HG03097 (cell line): ENCODE data around the gene IGIP.
A peak's percentile ranks its signal among the peaks of the same experiment; 100 is the strongest.

Experiments
- ATAC-seq: cut with Tn5 transposase; IDR thresholded peaks from one replicate; pipeline ENCODE4 v1.9.1; 2021; ENCODE audit not compliant: unreplicated experiment, low FRiP score

The IGIP gene

DNA sequence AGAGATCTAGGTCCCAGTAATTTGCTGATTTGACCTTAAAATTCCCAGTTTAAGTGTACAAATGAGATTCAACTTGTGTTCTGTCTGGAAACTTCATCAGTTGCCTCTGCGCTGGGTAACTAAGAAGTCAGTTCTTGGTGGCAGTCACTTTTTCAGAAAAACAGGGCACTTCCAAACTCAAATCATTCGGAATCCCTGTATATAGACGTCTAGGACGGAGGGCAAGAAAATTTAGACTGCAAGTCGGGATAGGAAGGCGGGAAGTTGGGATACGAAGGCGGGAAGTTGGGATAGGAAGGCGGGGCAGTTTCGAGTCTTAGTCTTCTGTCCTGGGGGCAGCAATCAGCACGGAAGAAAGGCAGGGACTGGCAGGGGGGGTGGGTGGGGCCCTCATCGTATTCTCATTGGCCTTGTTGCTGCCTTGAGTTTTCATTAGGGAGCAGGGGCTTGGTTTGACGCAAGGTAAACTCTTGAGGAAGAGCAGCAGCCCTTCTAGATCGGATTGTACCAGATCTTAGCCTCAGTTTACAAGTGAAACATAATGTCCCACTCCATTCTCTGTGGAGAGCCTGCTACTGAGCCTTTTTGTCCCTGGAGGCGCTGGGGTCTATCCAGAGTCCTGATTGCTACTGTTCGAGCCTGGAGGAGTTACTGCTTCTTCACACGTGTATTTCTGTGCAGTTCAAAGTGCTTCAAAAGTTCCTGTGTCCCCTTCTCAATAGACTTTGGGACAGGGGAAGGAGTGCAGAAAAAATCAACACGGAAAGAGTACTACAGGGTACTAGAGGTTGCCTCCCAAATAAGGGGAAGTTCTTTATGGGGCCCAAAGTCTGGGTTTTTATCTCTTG is 14.5 kb upstream of the IGIP start:
- no peak for ATAC-seq

GRCh38 chr5:140111859-140112551 is 13.7 kb upstream of the IGIP start:
- ATAC-seq: no peak

DNA sequence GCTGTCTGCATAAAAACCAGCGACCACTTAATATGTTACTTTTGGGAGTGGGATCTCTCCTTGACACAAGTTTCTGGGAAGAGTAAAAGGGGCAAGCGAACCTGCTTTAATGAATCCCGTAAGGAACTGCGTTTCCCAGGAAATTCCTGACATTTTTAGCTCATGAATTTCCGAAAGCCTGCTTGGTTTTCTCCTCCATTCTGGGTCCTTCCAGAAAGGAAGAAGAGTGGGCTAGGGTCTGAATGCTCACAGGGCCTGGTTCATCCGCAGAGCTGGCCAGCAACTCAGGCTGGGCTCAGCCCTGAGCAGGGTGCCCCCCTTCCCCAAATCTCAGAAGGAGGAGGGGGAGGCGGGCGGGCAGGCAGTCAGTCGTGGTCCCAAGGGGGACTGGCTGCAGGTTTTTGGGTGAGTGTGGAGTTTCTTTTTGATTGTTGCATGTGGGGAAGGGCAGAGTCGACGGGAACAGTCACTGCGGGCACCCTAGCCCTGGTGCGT is 13.0 kb upstream of the IGIP start:
- no peak for ATAC-seq

DNA sequence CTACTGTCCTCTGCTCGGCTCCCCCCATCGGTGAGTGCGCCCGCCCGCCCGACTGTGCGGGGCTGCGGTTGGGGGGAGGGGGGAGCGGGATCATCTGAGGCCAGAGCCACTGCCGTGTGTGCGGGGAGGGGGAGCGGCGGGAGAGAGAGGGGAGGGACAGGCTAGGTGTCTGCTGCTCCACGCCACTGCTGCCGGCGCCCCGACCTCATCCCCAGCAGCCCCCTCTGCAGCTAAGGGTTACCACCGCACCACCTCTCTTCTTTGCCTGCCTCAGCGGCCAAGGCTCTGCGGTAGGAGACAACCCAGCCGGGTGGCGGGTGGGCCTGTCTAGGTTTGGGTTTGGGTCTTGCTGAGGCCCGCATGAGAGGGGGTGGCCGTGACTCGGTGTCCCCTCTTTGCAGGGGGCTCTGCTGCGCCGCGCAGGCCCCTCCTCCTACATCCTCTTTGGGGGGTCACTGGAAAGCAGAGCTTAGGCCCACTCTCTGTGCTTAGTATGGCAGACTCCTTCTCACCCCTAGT is 12.5 kb upstream of the IGIP start:
- no peak for ATAC-seq

GRCh38 chr5:140113699-140114263 is 12.0 kb upstream of the IGIP start, which contains the start of gene PURA:
Gene PURA, plus strand, starts transcription at chr5:140114109. Its CDS starts 73 bp downstream, at chr5:140114182.
- ATAC-seq: peak; percentile 85

- ATAC-seq: no peak
Observed at GRCh38 chr5:140114341-140115185, 11.2 kb upstream of the IGIP start.

GRCh38 chr5:140115186-140115500 is 10.6 kb upstream of the IGIP start:
- ATAC-seq: no peak

- no peak for ATAC-seq
Observed at GRCh38 chr5:140116716-140117115, 9.0 kb upstream of the IGIP start.

DNA sequence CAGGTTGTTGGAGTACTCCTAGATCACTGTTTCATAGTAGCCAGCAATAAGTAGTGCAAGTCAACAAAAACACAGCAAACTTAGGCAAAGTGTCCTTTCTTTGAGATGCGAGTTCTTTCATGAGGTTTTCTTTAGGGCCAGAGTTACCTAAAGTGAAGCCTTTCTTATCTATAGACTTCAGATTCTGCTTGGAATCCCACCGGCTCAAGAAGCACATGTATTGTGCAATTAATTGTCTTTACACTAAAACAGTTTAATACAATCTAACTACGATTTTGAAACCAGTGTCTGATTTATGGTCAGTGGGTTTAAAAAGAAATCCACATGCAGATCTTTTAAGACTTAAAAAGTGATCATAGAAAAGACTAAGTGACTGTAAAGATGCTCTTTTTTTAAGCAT is 8.2 kb upstream of the IGIP start:
- no peak for ATAC-seq

GRCh38 chr5:140118302-140118936 is 7.3 kb upstream of the IGIP start:
- ATAC-seq: no peak

GRCh38 chr5:140126315-140127012 is 727 bp downstream of the IGIP start:
- no peak for ATAC-seq

GRCh38 chr5:140128376-140128775 is 2.6 kb downstream of the IGIP start:
- ATAC-seq: no peak

GRCh38 chr5:140130949-140131733 is 5.4 kb downstream of the IGIP start:
- ATAC-seq: no peak

DNA sequence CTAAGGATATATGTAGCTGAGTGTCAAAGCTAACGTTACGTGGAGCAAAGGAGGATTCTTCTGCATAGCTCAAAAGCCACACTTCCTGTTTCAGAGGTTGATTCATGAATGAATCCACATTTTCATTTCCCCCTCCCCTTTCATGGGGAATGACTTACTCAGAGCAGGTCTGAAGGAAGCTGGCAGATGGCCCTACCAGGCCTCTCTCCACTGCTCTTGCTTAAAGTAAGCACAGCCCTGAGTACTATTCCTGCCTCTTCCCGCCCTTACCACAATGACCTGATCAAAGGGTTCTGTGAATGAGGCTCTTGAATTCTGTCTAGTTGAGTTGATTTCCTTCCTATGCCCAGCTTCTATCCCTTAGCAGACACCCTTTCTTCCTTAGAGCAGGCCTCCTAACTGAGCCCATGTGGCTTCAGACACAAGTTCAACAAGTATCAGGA is 6.3 kb downstream of the IGIP start:
- no peak for ATAC-seq

DNA sequence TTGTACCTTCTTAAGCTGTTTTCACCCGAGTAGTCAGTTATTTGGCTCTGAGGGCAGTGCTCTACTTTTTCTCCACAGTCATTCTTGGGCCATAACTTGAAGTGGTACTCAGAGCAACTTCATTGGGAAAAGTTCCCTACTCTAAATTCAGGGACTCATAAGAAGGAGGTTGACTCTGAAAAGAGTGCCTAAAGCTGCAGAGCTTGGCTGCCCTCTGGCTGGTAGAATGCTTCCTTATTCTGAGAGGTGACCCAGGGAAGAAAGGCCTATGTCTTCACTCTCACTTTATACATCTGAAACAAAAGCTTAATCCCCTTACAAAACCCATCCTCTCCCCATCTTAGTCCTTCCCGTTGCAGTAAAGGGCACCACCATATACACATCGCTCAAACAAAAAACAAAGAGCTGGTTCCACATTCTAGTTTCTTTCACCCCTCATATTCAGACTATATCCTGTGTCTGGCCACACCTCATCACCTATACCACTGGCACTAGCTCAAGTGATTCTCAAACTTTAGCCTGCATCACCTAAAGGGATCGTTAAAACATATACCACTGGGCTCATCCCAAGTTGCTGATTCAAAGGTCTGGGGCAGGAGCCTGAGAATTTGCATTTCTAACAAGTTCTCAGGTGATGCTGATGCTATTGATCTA is 7.9 kb downstream of the IGIP start:
- ATAC-seq: no peak

DNA sequence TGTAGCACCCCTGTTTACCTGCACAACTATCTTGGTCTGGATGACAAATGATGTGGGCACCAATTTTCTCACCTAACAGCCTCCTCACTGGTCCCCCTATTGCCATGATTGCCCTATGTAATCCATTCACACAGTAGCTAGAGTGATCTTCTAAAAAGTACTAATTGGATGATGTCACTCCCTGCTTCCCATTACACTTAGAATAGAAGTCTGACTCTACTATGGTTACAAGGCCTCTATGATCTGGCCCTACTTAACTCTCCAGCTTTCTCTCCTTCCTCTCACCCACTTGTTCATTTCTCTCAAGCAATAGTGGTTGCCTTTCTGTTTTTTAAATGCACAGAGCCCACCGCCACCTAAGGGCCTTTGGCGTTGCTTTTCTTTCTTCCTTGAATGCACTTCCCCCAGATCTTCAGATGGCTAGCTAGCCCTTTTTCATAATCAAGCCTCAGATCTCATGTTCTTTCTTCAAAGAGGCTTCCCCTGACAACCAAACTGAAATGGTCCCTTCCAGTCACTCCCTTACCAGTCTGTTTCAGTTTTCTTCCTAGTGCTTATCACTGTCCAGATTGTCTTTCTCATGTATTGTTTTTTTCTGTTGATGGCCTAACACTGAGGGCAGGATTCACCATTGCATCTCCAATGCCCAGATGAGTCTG is 8.7 kb downstream of the IGIP start:
- no peak for ATAC-seq

DNA sequence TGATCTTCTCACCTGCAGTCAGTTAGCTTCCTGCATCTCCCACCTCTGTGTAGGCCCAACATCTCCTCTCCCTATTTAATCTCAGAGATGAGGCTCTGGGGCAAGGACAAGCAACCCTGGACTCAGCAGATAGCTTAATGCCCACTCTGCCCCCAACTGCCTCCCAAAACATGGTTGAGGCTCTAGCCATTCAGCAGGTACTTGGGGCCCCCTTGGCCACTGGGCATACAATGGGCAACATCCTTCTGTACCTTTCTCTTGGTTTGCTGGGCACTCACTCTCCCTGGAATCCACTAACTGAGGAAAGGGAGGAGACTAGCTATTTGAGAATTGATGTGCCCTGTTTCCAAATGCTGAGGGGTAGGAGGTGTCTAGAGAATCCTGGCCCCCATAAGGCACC is 9.4 kb downstream of the IGIP start:
- no peak for ATAC-seq

DNA sequence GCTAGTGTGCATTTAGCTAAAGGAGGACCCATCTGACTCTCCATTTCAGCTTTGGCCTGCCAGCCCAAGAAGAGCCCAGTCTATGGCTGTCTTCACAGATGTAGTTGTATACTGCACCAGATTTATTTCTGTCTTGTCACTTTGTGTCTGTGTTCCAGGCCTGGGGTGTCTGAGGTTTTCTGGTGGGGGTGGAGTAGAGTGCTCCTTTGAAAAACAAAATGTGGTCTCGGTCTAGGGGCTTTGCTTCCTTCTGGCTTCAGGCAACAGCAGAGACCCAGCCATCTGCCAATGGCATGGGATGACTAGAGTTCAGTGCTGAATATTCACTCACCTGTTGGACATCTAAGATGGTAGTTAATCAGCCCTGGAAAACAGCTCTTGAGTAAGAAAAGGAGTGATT is 10.9 kb downstream of the IGIP start:
- ATAC-seq: no peak
